ENCODE data around the gene MRPL4.

MRPL4 gene

DNA sequence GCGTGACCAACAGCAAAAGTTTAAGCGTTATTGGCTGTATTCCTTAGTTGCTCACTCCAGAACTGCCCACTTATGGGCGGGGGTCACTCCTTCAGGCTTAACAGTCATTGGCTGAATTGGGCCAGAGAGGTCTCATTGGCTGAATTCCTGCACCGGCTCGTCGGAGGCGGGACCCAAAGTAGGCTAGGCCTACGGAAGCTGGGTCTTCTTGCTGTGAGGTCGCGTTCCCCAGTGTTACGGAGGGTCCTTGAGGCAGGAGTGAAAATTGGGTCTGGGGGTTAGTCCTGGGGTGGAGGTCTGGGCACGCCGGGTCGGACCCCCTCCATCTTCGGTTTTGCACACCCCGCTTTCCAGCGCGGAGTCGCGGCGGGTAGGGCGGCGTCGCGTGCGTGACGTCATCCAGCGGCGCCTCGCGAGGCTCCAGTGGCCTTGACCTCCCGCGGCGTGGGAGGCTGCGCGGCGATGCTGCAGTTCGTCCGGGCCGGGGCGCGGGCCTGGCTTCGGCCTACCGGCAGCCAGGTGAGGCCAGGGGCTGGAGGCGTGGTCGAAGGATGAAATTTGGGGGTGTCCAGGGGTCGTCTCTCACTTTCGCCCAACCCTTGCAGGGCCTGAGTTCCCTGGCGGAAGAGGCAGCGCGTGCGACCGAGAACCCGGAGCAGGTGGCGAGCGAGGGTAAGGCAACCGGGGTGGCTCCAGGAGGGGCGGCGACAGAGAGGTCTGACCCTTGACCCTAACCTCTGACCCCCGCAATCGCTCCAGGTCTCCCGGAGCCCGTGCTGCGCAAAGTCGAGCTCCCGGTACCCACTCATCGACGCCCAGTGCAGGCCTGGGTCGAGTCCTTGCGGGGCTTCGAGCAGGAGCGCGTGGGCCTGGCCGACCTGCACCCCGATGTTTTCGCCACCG lies at the start of gene MRPL4:
TSS of gene MRPL4 (plus strand) at position 423 of the 903 bp plus-strand sequence. CDS start at position 463, 40 bp downstream.
- DNase-seq (ENCODE audit: low read depth): peak; percentile 89

DNA sequence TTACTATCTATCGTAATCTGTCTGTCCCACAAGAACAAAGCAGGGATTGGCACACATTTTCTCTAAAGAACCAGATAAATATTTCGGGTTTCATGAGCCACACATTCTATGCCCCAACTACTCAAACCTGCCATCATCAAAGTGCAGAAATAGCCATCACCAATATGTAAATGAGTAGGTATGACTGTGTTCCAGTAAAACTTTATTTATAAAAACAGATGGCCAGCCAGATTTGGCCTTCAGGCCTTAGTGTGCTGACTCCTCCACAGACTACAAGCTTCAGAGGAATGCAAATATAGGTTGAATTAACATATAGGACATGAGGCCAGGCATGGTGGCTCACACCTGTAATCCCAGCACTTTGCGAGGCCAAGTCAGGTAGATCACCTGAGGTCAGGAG lies 48.3 kb upstream of the MRPL4 start:
- DNase-seq (ENCODE audit: low read depth): no peak

DNA sequence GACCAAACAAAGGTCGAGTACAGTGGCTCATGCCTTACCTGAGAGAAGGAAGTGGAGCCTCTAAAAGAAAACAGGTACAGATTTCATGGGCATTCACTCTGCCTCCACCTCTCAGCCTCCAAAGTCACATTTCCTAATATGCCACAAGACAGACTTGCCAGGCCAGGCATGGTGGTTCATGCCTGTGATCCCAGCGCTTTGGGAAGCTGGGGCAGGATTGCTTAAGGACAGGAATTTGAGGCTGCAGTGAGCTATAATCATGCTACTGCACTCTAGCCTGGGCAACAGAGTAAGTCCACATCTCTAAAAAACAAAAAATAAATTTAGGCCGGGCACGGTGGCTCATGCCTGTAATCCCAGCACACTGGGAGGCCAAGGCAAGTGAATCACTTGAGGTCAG lies 46.4 kb upstream of the MRPL4 start:
- DNase-seq (ENCODE audit: low read depth): no peak

DNA sequence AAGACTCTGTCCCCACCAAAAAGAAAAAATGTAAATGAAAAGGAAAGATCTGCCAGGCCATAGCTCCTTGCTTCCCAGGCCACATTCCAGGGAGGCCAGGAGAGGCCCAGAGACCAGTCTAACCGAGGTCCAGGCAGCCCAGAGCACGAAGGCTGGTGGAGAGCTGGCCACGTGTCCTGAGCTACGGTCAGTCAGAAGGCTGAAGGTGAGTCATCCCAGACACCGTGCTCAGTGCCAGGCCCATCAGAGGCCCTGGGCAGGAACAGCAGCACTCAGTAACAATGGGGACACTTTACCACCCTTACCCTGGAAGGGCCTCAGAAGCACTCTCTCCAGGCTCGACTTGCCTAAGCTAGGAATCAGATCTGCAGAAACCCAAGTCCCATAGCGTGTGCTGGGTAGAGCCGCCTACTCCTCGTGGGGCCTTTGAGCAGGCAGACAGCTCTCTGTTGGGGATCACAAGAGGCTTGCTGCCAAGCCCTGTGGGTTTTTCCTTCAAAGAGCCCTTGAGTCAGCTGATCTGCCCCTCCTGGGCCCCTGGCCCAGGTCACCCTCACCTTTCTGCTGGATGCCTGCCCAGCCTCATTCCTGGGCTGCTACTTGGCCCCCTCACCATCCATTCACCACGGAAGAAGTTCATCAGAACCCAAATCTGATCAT lies 45.7 kb upstream of the MRPL4 start:
- DNase-seq (ENCODE audit: low read depth): no peak

DNA sequence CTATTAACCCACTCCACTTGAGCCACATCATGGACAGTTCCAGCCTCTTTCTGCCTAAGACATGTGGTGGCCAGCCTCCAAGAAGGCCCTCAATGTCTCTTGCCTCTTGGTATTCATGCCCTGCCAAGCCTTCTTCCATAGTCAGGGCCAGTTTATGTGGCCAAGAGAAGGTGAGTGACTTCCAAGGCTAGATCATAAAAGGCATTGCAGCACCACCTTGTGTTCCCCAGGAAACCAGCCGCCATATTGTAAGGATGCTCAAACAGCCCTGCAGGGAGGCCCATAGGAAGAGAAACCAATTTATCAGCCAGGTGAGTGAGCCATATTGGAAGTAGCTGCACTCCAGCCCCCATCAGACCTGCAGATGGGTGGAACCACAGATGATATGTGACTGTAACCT lies 45.0 kb upstream of the MRPL4 start:
- no peak for DNase-seq (ENCODE audit: low read depth)

DNA sequence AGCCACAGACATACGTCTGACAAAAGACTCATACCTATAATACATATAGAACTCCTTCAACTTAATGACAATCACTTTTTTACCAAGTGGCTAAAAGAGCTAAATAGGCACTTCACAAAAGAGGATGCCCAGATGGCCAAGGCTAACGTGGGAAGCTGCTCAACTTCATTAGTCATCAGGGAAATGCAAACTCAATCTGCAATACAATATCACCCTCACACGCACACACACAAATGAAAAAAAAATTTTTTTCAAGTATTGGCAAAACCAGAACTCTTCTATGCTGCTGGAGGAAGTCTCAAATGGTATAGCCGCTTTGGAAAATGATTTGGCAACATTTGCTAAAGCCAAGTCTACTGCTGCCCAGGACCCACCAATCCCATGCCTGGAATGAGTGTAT lies 42.7 kb upstream of the MRPL4 start:
- DNase-seq (ENCODE audit: low read depth): no peak

DNA sequence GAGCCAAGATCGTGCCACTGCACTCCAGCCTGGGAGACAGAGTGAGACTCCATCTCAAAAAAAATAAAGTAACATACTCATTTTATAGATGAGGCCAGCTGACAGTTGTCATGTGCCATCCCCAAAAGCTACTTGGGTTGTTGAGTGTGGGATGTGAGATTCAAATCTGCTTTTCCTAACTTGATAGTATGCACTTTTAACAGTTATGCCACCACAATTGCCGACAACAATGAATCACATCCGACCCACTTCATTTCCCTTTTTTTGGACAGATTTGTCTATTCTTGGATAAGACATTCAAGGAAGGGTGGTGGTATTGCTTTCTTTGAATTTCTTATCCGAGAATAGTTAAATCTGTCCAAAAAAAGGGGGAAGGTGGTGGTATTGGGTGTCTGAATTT lies 41.0 kb upstream of the MRPL4 start:
- no peak for DNase-seq (ENCODE audit: low read depth)

DNA sequence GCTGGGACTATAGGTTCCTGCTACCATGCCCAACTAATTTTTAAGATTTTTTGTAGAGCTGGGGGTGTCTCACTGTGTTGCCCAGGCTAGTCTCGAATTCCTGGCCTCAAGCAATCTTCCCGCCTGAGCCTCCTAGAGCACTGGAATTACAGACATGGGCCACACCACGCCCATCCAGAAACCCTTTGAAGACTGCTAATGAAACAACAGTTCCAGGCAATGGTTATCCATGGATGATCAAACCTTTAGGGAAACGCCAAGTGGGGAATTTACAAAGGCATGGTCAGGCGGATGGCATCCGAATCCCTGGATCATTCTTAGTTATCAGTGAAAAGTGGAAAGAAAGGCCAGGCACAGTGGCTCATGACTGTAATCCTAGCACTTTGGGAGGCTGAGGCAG lies 40.3 kb upstream of the MRPL4 start:
- no peak for DNase-seq (ENCODE audit: low read depth)

DNA sequence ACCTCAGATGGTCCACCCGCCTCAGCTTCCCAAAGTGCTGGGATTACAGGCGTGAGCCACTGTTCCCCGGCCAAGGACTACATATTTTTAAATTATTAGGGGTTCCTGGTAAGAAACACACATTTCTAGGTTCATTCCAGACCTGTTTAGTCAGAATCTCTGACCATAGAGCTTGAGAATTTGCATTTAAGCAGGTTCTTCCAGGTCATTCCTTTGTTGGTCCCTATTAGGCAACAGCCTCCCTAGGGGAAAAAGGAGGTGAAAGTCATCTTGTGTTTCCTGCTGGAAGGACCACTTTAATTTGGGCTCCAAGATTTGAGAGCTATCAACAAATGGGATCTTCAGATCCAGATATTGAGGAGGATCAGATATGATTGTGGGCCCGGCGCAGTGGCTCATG lies 37.2 kb upstream of the MRPL4 start:
- DNase-seq (ENCODE audit: low read depth): no peak

DNA sequence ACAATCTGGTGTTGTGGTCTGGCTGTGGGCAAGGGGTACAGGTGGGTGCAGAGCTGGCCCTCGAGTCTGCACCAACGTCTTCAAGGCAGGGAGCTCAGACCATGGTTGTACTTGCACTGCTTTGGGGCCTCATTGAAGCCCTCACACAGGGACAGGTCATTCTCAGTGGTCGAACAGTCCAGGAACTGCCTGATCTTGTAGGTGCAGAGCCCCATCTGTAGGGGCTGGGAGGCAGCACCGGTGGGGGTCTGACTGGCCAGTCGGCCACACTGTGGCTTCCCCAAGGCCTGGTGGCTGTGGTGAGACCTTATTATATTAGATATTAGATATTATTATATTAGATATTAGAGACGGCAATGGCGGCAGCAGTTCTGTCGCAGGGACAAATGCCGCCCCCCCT lies 34.9 kb upstream of the MRPL4 start:
- no peak for DNase-seq (ENCODE audit: low read depth)

DNA sequence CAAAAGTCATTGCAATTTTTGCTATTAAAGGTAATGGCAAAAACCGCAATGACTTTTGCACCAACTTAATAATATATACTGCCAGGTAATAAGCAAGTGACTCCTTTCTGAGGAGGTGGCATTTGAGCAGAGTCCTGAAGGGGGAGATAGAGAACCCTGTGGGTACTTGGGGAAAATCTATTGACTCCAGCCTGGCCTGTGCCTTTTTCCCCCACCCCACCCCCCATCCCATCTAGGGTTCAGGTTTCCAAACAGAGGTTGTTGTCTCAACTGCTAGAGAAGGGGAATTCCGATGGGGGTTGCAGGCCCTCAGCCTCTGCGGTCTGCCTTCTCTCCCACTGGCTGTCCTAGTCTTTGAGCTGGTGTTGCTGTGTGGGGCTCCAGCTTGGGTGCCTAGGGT lies 32.3 kb upstream of the MRPL4 start:
- DNase-seq (ENCODE audit: low read depth): no peak

DNA sequence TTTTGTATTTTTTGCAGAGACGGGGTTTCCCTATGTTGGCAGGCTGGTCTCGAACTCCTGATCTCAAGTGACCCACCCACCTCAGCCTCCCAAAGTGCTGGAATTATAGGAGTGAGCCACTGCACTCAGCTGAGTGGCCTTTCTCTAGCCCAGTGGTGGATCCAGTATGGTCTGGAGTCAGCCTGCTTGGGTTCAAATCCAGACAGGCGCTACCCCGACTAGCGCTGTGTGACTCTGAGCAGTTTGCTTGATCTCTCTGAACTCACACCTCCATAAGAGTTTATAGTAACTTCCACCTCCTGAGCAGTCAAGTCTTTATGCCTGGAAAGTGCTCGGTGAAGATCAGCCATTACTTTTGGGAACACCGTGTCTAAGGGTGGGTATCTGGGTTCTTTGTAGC lies 31.3 kb upstream of the MRPL4 start:
- no peak for DNase-seq (ENCODE audit: low read depth)

DNA sequence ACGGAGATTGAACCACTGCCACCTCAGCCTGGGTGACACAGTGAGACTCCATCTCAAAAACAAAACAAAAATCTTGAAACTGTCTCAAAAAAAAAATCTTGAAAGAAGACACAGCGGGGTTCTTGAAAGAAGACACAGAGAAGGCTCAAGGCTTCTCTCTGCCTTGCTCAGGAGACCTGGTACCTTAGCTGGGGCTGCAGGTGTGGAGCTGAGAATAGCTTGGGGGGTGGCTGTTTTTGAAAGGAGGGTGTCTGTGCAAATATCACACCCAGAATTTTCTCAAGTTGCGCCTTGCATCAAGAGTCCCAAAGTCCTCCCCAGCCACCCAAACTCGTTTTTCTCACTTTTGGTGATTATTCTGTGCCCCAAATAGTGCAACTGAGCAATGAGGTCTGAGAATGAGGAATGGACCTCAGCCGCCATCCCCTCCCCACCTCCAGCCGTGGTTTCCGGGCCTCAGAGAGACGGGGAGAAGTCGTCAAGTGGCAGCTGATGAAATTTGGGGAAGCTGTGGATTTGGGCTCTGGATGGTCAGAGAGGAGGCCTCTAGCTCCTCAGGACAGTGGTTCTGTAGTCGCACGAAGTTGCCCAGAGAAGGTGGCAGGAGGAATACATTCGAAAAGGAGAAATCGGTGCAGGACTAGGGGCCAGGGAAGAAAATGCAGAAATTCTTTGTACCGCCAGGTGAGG lies 29.7 kb upstream of the MRPL4 start:
- no peak for DNase-seq (ENCODE audit: low read depth)

DNA sequence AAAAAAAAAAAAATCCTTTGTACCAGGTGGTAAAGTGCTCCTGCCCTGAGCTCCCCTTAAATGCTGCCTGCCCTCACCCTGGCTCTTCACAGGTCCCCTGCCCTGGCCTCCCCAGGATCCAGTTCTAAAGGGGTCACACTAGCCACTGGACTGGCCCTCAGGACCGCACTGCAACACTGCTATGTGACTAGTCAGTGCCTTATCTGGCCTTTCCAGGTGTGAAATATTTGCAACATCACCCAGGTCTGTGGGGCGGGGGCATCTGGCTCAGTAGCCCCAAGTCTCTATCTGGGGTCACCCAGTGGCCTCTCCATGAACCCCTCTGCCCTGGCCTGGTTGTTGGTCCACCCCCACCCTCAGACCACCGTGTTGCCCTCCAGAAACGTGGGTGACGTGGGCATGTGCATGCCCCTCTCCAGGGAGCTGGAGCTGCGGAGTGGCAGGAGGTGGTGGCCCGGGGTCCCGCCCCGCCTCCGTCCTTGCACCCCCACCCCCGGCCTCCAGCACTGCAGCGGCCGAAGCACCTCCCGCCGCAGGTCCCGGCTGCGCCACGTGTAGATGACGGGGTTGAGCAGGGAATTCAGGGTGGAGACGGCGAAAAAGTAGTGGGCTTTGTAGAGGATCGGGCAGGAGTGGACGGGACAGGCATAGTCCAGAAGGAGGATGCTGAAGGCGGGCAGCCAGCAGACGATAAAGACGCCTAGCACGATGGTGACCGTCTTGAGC lies 28.4 kb upstream of the MRPL4 start:
- DNase-seq (ENCODE audit: low read depth): no peak

DNA sequence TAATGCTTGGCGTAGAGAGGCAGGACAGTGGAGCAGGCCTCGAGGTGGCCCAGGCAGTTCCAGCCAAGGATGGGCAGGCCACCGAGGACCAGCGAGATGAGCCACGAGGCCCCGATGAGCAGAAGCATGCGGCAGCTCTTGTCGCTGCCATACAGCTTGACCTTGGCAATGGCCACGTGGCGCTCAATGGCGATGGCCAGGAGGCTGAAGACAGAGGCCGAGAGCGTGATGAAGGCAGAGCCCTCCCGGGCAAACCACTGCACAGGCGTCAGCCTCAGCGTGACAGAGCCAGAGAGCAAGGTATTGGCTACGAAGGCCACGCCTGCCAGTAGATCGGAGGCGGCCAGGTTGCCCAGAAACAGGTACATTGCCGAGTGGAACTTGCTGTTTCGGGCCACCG lies 27.7 kb upstream of the MRPL4 start:
- DNase-seq (ENCODE audit: low read depth): no peak

DNA sequence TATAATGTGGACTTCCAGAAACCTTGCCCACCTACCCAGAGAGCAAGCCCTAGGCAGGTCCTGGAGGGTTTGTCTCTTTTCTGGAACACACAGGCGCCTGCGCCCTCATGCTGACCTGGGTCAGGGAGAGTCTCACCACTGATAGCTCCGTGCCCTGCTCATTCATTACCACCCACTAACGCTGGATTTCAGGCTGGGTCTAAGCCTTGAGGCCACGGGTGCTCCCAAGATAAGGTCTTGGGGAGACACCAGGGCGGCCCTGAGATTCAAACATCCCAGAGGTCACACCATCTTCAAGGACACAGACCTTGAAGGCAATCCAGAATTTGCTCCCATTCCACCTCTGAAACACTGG lies 26.0 kb upstream of the MRPL4 start:
- no peak for DNase-seq (ENCODE audit: low read depth)

DNA sequence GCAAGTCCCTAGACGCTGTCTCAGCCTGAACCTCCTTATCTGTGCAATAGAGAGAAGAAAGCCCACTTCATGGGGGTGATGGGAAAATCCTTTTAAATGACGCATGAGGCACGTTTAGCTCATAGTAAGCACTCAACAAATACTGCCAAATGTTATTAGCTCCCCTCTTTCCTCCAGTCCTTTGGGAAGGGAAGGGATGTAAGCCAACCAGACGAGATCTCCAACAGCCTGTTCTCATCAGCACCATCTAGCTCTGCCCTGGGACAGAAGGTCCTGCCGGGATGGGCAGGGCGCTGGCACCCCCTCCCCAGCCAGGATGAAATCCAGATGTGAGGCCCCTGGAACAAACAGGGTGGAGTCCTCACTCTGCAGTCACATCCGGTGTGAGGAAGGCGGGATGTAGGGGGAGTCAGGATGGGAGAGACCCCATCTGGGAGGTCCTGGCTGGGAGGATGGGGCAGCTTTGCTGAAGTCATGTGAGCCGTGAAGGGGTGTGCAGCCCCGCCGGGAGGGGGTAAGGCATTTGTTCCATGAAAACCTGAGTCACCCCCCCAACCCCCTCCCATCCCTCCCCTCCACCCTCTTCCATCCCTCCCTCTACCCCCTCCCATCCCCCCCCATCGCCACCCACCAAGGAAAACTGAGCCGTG lies 25.5 kb upstream of the MRPL4 start:
- DNase-seq (ENCODE audit: low read depth): no peak

DNA sequence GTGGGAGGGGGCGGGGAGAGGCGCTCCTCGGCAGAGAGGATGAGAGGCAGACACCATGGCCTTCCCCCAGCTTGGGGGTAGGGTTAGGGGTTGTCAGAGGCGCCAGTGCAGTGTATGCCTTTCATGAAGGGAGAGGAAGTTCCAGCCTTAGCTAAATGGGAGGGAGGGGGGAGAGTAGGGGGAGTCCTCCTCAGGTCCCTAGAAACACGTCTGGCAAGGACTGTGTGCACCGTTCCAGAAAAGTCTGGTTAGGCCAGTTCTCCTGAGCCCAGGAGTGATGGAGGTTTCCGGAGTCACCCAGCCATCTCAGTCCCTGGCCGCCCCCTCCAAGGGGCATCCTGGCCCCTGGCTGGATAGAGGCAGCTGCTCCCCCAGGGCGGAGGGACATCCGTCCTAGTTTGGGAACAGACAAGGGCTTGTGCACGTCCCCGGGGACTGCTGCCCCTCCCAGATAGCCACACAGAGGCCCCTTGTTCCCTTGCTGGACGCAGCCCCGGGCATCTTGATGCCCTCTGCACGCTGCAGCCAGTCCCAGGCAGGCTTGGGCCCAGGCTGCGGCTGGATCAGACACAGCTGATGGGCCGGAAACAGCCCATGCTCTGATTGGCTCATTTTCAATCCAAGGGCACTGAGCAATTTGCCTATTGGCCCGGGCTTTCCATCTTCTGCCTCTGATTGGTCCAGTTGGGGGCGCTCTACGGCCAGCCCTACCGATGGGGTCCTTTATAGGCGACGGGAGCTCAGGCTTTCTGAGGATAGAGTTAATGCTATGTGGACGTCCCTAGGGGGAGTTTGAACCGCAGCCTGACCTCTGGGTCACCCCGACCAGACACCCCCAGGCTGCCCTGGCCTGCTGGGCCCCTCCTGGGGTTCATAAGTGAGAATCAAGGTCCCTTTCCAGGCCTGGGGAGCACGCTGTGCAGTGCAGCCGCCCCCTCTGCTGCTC lies 24.7 kb upstream of the MRPL4 start:
- no peak for DNase-seq (ENCODE audit: low read depth)

DNA sequence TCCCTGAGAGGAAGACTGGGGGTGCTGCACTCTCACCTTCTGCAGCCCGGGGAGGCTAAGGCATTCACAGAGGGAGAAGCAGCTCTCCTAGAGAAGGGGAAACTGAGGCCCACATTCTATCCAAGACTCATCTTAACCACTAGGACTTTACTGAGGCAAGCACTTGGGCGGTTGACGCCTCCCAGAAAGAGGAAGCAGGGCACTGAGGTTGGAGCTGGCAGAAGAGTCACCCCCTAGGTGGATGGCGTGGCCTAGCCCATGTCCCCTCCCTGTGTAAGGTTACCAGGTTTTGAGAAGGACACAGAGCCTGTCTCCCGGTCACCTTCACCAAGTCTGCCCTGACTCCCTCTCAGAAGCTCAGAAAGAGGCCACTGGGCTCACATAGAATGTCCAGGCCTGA lies 23.6 kb upstream of the MRPL4 start:
- DNase-seq (ENCODE audit: low read depth): no peak

DNA sequence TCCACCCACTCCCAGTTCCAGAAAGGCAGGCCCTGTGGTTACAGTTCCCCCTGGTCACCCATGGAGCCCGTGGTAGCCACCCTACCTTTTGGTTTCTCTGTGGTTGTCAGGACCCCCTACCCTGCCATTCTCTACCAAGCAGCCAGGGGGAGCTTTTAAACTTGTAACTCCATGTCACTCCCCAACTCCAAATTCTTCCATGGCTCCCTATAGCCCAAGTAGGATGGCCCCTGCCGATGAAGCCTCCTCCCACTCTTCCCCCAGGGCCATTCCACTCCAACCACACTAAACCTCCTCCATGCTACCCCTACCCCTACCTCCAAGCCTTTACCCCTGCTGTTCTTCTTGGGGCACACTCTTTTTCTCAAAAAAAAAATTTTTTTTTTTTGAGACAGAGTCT lies 23.1 kb upstream of the MRPL4 start:
- no peak for DNase-seq (ENCODE audit: low read depth)
